ENCODE results near the gene UNC50. TPM values are rescaled to one million over a fixed set of nuclear protein-coding genes. Genes with fewer than 3 reads are reported as not detected.
"Not testable (repeated sequence)": the region's sequence is repeated elsewhere in the genome, so short reads cannot be mapped to it uniquely, and the experiment has no call there.

UNC50 gene
- total RNA-seq, 1 donor from 2014 or later: 38.3 TPM

DNA sequence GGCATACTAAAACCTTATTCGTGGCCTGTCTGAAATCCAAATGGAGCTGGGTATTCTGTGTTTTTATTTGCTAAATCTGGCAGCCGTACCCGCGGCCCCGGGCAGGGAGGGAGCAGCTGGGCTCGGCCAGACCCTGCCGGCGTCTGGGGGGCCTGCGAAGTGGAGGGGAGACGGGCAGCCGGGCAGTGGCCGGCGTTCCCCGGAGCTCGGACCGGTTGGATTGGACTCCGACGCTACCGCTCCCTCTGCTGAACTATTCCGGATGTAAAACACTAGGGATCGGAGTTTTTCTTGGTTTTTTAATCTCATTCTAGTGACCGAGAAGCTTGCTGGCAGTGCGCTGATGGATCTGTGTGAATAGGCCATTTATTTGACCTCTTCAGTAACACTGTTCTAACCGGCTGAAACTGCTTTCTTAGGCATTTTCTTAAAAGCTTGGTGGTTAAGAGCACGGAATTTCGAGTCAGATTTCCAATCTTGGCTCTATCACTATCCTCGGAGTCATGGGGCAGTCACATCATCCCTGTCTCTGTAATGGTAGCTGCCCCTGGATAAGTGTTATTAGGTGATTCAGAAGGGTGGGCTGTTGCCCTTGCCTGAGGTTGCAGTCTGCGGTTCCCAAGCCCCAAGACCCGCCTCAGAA lies 694 bp downstream of the UNC50 start:
- DNase-seq (ENCODE audit: low read depth, low spot score): no peak

- DNase-seq (ENCODE audit: low read depth, low spot score): no peak
Measured at GRCh38 chr2:98614024-98614739, 5.8 kb downstream of the UNC50 start.

DNA sequence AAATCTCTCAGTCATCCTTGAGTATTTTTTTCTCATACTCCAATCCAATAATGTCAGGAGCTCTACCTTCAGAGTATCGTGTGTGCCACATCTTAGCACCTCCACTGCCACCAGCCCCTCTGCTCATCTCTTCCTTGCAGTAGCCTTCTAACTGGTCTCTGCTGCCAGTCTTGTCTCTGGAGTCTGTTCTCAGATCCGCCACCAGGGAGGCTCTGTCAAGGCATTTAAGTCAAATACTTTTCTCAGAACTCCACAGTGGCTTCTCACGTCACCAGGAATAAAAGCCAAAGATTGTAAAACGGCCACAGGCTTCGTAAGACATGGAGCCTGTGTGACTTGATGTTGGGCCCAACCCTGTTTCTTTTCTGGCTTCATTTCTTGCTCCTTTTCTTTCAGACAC lies 7.1 kb downstream of the UNC50 start:
- no peak for DNase-seq (ENCODE audit: low read depth, low spot score)

GRCh38 chr2:98617149-98617548 lies 8.8 kb downstream of the UNC50 start:
- no peak for DNase-seq (ENCODE audit: low read depth, low spot score)

DNA sequence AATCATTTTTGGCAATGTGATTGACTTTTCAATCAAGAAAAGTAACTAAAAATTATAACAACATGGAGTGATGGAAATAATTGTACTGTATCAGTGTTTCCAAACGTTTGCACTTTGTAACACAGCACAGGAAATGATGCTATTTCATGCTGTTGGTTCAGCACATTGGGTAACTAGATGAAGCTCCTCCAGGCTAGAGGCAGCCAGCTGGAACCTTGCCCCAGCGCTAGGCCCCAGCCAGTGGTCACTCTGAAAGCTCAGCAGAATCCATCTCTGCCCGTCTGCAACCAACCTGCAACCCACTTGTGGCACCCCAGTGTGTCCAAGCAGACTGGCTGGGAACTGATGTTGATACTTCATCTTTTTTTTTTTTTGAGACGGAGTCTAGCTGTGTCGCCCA lies 15.3 kb downstream of the UNC50 start:
- DNase-seq (ENCODE audit: low read depth, low spot score): no peak

DNA sequence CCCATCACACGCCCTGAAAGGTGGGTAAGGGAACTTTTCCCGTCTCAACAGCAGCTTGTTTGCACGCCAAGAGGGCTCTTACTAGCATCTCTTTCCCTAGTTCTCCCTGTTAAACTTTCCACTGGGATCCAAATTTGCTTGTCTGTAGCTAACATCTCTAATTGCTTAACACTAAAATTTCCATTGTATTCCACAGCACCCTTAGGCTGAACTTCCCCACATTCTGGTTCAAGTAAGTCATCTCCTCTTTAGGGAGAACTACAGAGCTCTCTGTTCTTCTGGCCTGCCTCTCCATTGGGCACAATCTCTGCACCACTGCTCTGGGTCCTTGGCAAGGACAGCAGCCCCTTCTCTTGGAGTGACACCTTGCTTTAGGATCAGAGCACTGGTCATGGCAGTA lies 24.0 kb downstream of the UNC50 start:
- no peak for DNase-seq (ENCODE audit: low read depth, low spot score)

GRCh38 chr2:98634406-98635092 lies 26.2 kb downstream of the UNC50 start:
- no peak for DNase-seq (ENCODE audit: low read depth, low spot score)

DNA sequence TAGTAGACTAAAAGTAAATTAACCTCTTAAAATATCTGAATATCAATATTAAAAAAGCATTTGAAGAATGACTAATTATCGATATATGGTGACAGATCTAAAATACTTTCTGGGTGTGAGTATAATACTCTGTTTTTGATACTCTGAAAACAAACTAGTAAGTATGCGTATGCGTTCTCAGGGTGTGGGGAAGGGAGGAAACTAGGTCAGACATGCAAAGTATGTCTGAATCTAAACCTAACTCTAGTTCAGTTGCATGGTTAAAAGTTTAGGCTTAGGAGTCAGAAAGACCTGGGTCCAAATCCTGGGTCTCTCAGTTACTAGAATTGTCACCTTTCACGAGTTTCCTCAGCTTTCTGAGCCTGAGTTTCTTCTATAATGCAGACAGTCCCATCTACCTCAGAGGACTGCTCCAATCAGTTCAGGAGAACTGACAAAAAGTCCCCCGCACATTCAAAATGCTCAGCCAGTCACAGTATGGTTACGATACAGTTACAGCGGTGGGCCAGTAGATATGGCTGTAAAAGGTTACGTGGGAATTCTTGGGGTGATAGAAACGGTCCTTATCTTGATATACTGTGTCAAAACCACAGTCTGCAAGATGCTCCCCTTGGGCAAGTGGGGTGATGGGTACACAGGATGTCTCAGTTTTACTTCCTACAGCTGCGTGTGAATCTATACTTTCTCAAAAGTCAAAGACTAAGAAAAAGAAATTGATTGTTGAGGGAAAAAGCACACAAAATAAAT lies 29.2 kb downstream of the UNC50 start:
- DNase-seq (ENCODE audit: low read depth, low spot score): no peak

- no peak for DNase-seq (ENCODE audit: low read depth, low spot score)
Measured at GRCh38 chr2:98643496-98644100, 35.2 kb downstream of the UNC50 start.

GRCh38 chr2:98647636-98648035 lies 39.2 kb downstream of the UNC50 start:
- DNase-seq (ENCODE audit: low read depth, low spot score): no peak

DNA sequence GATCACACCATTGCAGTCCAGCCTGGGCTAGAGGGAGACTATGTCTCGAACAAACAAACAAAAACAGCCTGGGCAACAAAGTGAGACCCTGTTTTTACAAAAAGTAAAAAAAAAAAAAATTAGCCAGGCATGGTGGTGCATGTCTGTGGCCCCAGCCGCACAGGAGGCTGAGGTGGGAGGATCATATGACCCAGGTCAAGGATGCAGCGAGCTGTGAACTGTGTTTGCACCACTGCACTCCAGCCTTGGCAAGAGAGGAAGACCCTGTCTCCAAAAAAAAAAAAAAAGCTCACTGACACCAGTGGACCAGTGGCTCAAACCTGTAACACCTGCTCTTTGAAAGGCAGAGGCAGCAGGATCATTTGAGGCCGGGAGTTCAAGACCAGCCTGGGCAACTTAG lies 40.1 kb downstream of the UNC50 start:
- DNase-seq (ENCODE audit: low read depth, low spot score): no peak

- DNase-seq (ENCODE audit: low read depth, low spot score): peak; percentile 71
Measured at GRCh38 chr2:98649135-98649991, 41.0 kb downstream of the UNC50 start.

DNA sequence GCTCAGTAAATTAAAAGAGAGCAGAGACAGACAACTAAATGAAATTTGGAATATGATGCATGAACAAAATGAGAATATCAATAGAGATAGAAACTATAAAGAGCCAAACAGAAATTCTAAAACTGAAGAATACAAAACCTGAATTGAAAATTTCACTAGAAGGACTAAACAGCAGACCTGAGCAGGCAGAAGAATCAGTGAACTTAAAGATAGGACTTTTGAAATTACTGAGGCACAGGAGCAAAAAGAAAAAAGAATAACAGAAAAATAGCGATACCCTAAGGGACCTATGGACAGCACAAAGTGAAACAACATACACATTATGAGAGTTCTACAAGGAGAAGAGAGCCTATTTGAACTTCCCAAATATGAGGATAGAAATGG lies 41.6 kb downstream of the UNC50 start:
- no peak for DNase-seq (ENCODE audit: low read depth, low spot score)

DNA sequence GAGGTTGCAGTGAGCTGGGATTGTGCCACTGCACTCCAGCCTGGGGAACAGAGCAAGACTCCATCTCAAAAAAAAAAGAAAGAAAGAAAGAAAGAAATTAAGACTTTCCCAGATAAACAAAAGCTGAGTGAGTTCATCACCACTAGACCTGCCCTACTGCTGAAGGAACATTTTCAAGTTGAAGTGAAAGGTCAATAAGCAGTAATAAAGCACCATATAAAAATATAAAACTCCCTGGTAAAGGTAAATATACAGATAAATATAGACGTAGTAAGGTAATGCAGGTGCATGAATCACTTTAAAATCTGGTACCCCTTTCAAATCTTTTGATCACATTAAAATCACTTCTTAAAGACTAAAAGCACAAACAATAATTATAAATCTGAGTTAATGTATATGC lies 42.6 kb downstream of the UNC50 start:
- no peak for DNase-seq (ENCODE audit: low read depth, low spot score)

- DNase-seq (ENCODE audit: low read depth, low spot score): no peak
Measured at GRCh38 chr2:98654699-98655495, 46.5 kb downstream of the UNC50 start.

DNA sequence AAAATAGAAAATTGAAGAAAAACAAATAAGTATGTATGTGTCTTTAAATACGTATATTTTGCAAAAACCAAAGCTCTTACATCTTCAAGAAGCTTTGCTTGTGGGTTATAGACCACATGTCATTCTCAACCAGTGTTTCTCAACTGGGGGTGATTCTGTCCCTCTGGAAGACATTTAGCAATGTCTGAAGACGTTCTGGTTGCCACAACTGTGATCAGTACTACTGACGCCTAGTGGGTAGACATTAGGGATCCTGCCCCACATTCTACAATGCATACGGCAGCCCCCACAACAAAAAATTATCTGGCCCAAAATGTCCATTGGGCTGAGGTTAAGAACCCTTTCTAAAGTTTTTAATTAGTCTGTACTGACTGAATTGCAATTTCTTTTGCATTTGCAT lies 48.4 kb downstream of the UNC50 start:
- DNase-seq (ENCODE audit: low read depth, low spot score): no peak

DNA sequence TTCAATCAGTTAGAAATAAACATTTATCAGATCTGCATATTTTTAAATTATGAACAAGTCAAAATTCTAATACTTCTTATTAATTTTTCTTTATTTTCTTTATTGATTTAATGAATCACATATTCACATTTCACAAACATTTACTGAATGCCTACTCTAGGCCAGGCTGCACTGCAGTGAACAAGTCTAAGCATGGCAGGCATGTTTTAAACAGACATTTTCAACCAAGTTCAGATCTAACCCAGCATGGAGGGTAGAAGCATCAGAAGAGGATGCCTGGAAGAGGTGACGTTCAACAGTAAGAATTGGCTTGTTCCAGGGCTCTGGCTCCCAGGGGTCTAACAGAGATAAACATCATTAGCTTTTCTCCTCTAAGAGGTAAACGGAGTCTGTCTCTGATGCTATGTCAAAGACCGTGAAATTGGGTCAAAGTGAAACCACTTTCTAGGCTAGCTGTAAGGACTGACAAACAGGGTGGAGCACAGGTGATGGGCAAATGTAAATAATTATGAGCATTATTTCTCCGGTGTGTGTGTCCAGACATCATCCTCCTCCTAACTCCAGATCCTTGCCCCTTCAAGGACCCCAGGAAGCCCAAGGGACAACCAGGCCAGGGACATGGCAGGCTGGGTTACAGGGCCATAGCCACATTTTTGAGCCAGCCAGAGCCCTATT lies 50.6 kb downstream of the UNC50 start:
- DNase-seq (ENCODE audit: low read depth, low spot score): no peak

GRCh38 chr2:98659491-98659840 lies 51.1 kb downstream of the UNC50 start:
- DNase-seq (ENCODE audit: low read depth, low spot score): not testable (repeated sequence)

GRCh38 chr2:98663511-98664090 lies 55.2 kb downstream of the UNC50 start:
- DNase-seq (ENCODE audit: low read depth, low spot score): no peak

Data from pulmonary artery endothelial cell (primary cell).